SK-N-SH (cell line): Measurements from ENCODE around the gene RPS6KL1.

ENCODE experiments used
- EP300 ChIP-seq, 2 experiments: IDR thresholded peaks; 2 replicates each; pipeline versions ENCODE4 v1.4.0 to v1.6.1; 2012; ENCODE audit warnings: borderline replicate concordance in 1 of 2, low read depth in 1 of 2, low read length in 1 of 2
- RAD21 ChIP-seq: IDR thresholded peaks from 2 replicates; pipeline ENCODE4 v1.6.1; 2012; ENCODE audit warnings: mild to moderate bottlenecking, low read length
- RFX5 ChIP-seq: IDR thresholded peaks from 2 replicates; pipeline ENCODE4 v1.6.1; 2012; ENCODE audit warnings: mild to moderate bottlenecking, improper control_type of control experiment, low read length
- SIN3A ChIP-seq: IDR thresholded peaks from 2 replicates; pipeline ENCODE4 v1.6.1; 2012; ENCODE audit warnings: low read depth, mild to moderate bottlenecking, low read length, moderate library complexity, borderline replicate concordance
- SMC3 ChIP-seq: IDR thresholded peaks from 2 replicates; pipeline ENCODE4 v1.6.1; 2012; ENCODE audit warnings: low read depth, low read length, improper control_type of control experiment
- TF ChIP-seq, protein P1 (sequence below): fragments of 200-600 bp; sonication (generic); IDR thresholded peaks from 2 replicates; pipeline ENCODE4 v1.6.1; 2017; ENCODE audit warnings: antibody characterized with exemption, mild to moderate bottlenecking, moderate library complexity

DNA sequence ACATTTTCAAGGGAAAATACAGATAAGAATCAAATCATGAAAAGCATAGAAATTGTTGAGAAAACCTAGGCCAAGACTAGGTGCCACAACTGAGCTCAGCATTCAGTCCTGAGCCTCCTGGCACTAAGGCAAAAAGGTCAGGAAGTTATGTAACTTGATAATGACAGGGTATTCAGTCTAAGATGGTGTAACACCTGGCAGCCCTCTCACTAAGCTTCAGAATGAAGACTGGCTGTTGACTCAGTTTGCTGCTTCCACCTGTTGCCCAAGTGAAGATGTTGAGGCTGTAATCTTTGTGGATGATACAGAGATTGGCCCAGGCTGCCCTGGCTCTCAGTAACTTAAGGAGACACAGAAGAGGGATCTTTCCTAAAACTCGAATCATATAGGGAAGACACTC lies 66.7 kb downstream of the RPS6KL1 start:
- TF ChIP-seq, protein P1, sequence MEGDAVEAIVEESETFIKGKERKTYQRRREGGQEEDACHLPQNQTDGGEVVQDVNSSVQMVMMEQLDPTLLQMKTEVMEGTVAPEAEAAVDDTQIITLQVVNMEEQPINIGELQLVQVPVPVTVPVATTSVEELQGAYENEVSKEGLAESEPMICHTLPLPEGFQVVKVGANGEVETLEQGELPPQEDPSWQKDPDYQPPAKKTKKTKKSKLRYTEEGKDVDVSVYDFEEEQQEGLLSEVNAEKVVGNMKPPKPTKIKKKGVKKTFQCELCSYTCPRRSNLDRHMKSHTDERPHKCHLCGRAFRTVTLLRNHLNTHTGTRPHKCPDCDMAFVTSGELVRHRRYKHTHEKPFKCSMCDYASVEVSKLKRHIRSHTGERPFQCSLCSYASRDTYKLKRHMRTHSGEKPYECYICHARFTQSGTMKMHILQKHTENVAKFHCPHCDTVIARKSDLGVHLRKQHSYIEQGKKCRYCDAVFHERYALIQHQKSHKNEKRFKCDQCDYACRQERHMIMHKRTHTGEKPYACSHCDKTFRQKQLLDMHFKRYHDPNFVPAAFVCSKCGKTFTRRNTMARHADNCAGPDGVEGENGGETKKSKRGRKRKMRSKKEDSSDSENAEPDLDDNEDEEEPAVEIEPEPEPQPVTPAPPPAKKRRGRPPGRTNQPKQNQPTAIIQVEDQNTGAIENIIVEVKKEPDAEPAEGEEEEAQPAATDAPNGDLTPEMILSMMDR = no peak
- TF ChIP-seq RFX5 = no peak
- no peak for TF ChIP-seq SIN3A
- no peak for TF ChIP-seq SMC3
- no peak for TF ChIP-seq EP300 (IDR thresholded peaks at IDR 0.05; ENCODE audit: borderline replicate concordance in 1 of 2, low read depth in 1 of 2, low read length in 1 of 2)
- no peak for TF ChIP-seq RAD21
